H1 (cell line): ENCODE results near the gene POTEF. TPM values are rescaled to one million over a fixed set of nuclear protein-coding genes. Genes with fewer than 3 reads are reported as not detected.

Source experiments
- CTCF ChIA-PET: fragments of 300-600 bp; sonication (Branson Sonifier 250); formaldehyde crosslinking; loops from one replicate; lab custom pipeline; 2021; ENCODE audit not compliant: partially characterized antibody; lab: Charles Lee
- POLR2A ChIA-PET: fragments of 300-600 bp; sonication (Branson Sonifier 250); formaldehyde crosslinking; loops from one replicate; lab custom pipeline; 2021; ENCODE audit warnings: inconsistent platforms; ENCODE audit not compliant: partially characterized antibody; lab: Charles Lee
- DNase-seq, 2 experiments: peaks; one replicate each; pipeline versions ENCODE4 v3.0.0 to v3.0.0-alpha.2; 2010 to 2022; ENCODE audit warnings: low spot score in 2 of 2, low read depth in 1 of 2, mixed read lengths in 1 of 2
- FAIRE-seq: peaks from 2 replicates; lab custom pipeline; 2011; peaks lifted over from hg19 to GRCh38; lab: Jason Lieb, UNC
- H2AFZ ChIP-seq: 2 replicates; pipeline ENCODE4 v1.8.1; 2012; ENCODE audit warnings: low read length, inconsistent platforms
- H2AK5ac ChIP-seq: 2 replicates; pipeline ENCODE4 v1.6.1; 2013; ENCODE audit warnings: low read depth, low read length
- H2BK120ac ChIP-seq: replicated peaks from 2 replicates; pipeline ENCODE3; 2013; ENCODE audit warnings: low read depth, low read length, inconsistent platforms
- H2BK12ac ChIP-seq: 2 replicates; pipeline ENCODE4 v1.6.1; 2013; ENCODE audit warnings: low read depth, low read length
- H2BK15ac ChIP-seq: 2 replicates; pipeline ENCODE4 v1.6.1; 2013; ENCODE audit warnings: low read length
- H2BK20ac ChIP-seq: 2 replicates; pipeline ENCODE4 v1.6.1; 2013; ENCODE audit warnings: low read length
- H2BK5ac ChIP-seq: 2 replicates; pipeline ENCODE4 v1.6.1; 2013; ENCODE audit warnings: low read depth, low read length
- H3K14ac ChIP-seq: 2 replicates; pipeline ENCODE4 v1.6.1; 2013; ENCODE audit warnings: inconsistent platforms; ENCODE audit not compliant: insufficient read length
- H3K18ac ChIP-seq: 2 replicates; pipeline ENCODE4 v1.6.1; 2013; ENCODE audit warnings: low read length; ENCODE audit errors: extremely low read depth
- H3K23ac ChIP-seq: 2 replicates; pipeline ENCODE4 v1.6.1; 2013; ENCODE audit warnings: inconsistent platforms; ENCODE audit not compliant: insufficient read length
- H3K23me2 ChIP-seq: 2 replicates; pipeline ENCODE4 v1.6.1; 2013; ENCODE audit warnings: low read depth, low read length
- H3K27ac ChIP-seq: 2 replicates; pipeline ENCODE4 v1.6.1; 2011; ENCODE audit warnings: low read depth, low read length, inconsistent platforms
- H3K27me3 ChIP-seq, 4 experiments: replicated peaks in 1 of 4; 1 replicate in 1 of 4; 2 replicates in 3 of 4; pipeline versions ENCODE4 v1.6.1 to v1.8.1; 2011 to 2013; ENCODE audit warnings: low read length in 3 of 4, mild to moderate bottlenecking in 3 of 4, inconsistent platforms in 2 of 4, mixed read lengths in 2 of 4, moderate library complexity in 1 of 4; ENCODE audit not compliant: control insufficient read depth in 3 of 4, insufficient read depth in 3 of 4; ENCODE audit errors: extremely low read depth in 1 of 4
- H3K36me3 ChIP-seq, 4 experiments: 2 replicates each; pipeline versions ENCODE4 v1.6.1 to v1.8.1; 2011 to 2013; ENCODE audit warnings: mild to moderate bottlenecking in 4 of 4, low read length in 3 of 4, moderate library complexity in 2 of 4, control low read depth in 1 of 4, inconsistent platforms in 1 of 4; ENCODE audit not compliant: insufficient read depth in 4 of 4, control insufficient read depth in 2 of 4
- H3K4ac ChIP-seq: replicated peaks from 2 replicates; pipeline ENCODE3; 2013; ENCODE audit warnings: low read length, low read depth, mixed read lengths, inconsistent platforms; ENCODE audit not compliant: insufficient read length
- H3K4me1 ChIP-seq, 4 experiments: replicated peaks in 1 of 4; 1 replicate in 1 of 4; 2 replicates in 3 of 4; pipeline versions ENCODE4 v1.6.1 to v1.8.1; 2011 to 2013; ENCODE audit warnings: low read length in 3 of 4, inconsistent platforms in 2 of 4, mixed read lengths in 1 of 4; ENCODE audit not compliant: insufficient read depth in 4 of 4, control insufficient read depth in 3 of 4
- H3K4me2 ChIP-seq, 2 experiments: 2 replicates each; pipeline versions ENCODE4 v1.6.1 to v1.8.1; 2011 to 2013; ENCODE audit warnings: low read depth in 2 of 2, low read length in 2 of 2, control low read depth in 1 of 2, inconsistent platforms in 1 of 2, mild to moderate bottlenecking in 1 of 2; ENCODE audit not compliant: insufficient read depth in 1 of 2
- H3K4me3 ChIP-seq, 4 experiments: fragments of 200-600, 300-600 bp in 1 of 4; sonication (generic), shearing (Covaris generic), sonication (Bioruptor Twin) in 1 of 4; 2 replicates each; pipeline versions ENCODE4 v1.5.1 to v1.8.1; 2011 to 2016; ENCODE audit warnings: low read length in 4 of 4, low read depth in 3 of 4, control low read depth in 2 of 4, inconsistent platforms in 2 of 4, mild to moderate bottlenecking in 2 of 4, mixed read lengths in 1 of 4, moderate library complexity in 1 of 4; ENCODE audit not compliant: insufficient read depth in 2 of 4; ENCODE audit errors: extremely low read depth in 1 of 4
- H3K56ac ChIP-seq: replicated peaks from 2 replicates; pipeline ENCODE3; 2013; ENCODE audit warnings: low read depth, mild to moderate bottlenecking, mixed read lengths, low read length, inconsistent platforms; ENCODE audit not compliant: insufficient read length
- H3K79me1 ChIP-seq: 2 replicates; pipeline ENCODE4 v1.6.1; 2013; ENCODE audit warnings: low read depth, low read length, control low read depth
- H3K79me2 ChIP-seq, 2 experiments: 2 replicates each; pipeline versions ENCODE4 v1.6.1 to v1.8.1; 2012 to 2013; ENCODE audit warnings: low read length in 2 of 2, mild to moderate bottlenecking in 2 of 2, inconsistent platforms in 1 of 2; ENCODE audit not compliant: insufficient read depth in 2 of 2, control insufficient read depth in 1 of 2
- H3K9ac ChIP-seq, 4 experiments: replicated peaks in 1 of 4; 1 replicate in 1 of 4; 2 replicates in 3 of 4; pipeline versions ENCODE4 v1.6.1 to v1.8.1; 2011 to 2013; ENCODE audit warnings: low read depth in 3 of 4, low read length in 3 of 4, control low read depth in 2 of 4, mild to moderate bottlenecking in 2 of 4, moderate library complexity in 2 of 4, inconsistent platforms in 1 of 4; ENCODE audit errors: extremely low read depth in 1 of 4
- H3K9me3 ChIP-seq, 2 experiments: 2 replicates each; pipeline versions ENCODE4 v1.6.1 to v1.8.1; 2012 to 2013; ENCODE audit warnings: mild to moderate bottlenecking in 2 of 2, moderate library complexity in 2 of 2, control low read depth in 1 of 2, inconsistent platforms in 1 of 2, low read depth in 1 of 2, low read length in 1 of 2, mixed read lengths in 1 of 2; ENCODE audit not compliant: insufficient read depth in 2 of 2
- H4K20me1 ChIP-seq, 2 experiments: replicated peaks in 1 of 2; 2 replicates each; pipeline versions ENCODE3 to v1.8.1; 2011 to 2013; ENCODE audit warnings: inconsistent platforms in 2 of 2, low read length in 2 of 2, mild to moderate bottlenecking in 1 of 2; ENCODE audit not compliant: insufficient read depth in 2 of 2, control insufficient read depth in 1 of 2
- H4K5ac ChIP-seq: 2 replicates; pipeline ENCODE4 v1.6.1; 2013; ENCODE audit warnings: low read length, low read depth, mixed read lengths, inconsistent platforms; ENCODE audit not compliant: insufficient read length
- H4K8ac ChIP-seq: 2 replicates; pipeline ENCODE4 v1.8.0; 2013; ENCODE audit warnings: mild to moderate bottlenecking, moderate library complexity, low read length, inconsistent platforms; ENCODE audit not compliant: insufficient read depth; ENCODE audit errors: extremely low read depth
- H4K91ac ChIP-seq: replicated peaks from 2 replicates; pipeline ENCODE3; 2013; ENCODE audit warnings: low read length, mixed read lengths, inconsistent platforms; ENCODE audit not compliant: insufficient read length
- SIRT6 ChIP-seq: IDR thresholded peaks from one replicate; pipeline ENCODE4 v1.7.1; 2012; ENCODE audit warnings: low read length, inconsistent platforms
- SRF ChIP-seq: IDR thresholded peaks from 2 replicates; pipeline ENCODE4 v1.6.1; 2011; ENCODE audit warnings: mild to moderate bottlenecking, low read depth, low read length, moderate library complexity
- WGBS, 2 experiments: shearing (Covaris generic) in 1 of 2; methylation state at CpG; one replicate each; pipeline versions ENCODE4 v1.1.6 to v1.1.7; 2013 to 2015; ENCODE audit warnings: low lambda C conversion rate in 2 of 2, mixed read lengths in 2 of 2, inconsistent platforms in 1 of 2, low coverage in 1 of 2, missing lambda C conversion rate in 1 of 2; ENCODE audit not compliant: insufficient replicate concordance in 2 of 2, insufficient coverage in 1 of 2, insufficient read length in 1 of 2; ENCODE audit errors: extremely low coverage in 1 of 2, missing lambda C conversion rate in 1 of 2; 5-methylcytosine and 5-hydroxymethylcytosine counted together
- polyA plus RNA-seq, 7 experiments: library from polyadenylated mRNA; depleted of rRNA in 3 of 7; stranded (reverse) in 5 of 7; unstranded in 2 of 7; fragments of >200 nt in 5 of 7; fragments of 200-250 nt in 2 of 7; gene quantifications; 1 replicate in 5 of 7; 2 replicates in 1 of 7; 4 replicates in 1 of 7; pipeline versions ENCODE4 v1.2.1 to v1.2.3, GENCODE V29; 2011 to 2013; ENCODE audit warnings: missing spikeins in 2 of 7, mixed read lengths in 2 of 7
- total RNA-seq: library from RNA; stranded (reverse); fragmentation: NEBNext Ultra II Directional; extraction: Animal tissue kit (Norgen Biotek cat#: 25700); gene quantifications from 2 replicates; pipeline ENCODE4 v1.2.1, GENCODE V29; 2021

POTEF gene
- total and polyA plus RNA-seq, 2 of the 8 experiments (the other 6 are each of a cell fraction or from before 2014, with no cell fraction given), result 0.24 to 0.36 TPM

- H3K23me2 ChIP-seq, result no peaks in the 10 kb centered on the region
- no peak overlapping the region for H3K23ac ChIP-seq
- FAIRE-seq, result no peak
- ChIA-PET CTCF (no interaction called here), POLR2A (no interaction called here)
- H3K9ac ChIP-seq, result no peak overlapping the region
- no peak overlapping the region for H2BK20ac ChIP-seq
- H3K4me3 ChIP-seq, result no peak overlapping the region
- no peak overlapping the region for H2AK5ac ChIP-seq
- no peak overlapping the region for H4K8ac ChIP-seq
- no peak overlapping the region for H2BK120ac ChIP-seq
- H4K20me1 ChIP-seq, result no peaks in the 10 kb centered on the region
- H3K18ac ChIP-seq, result no peak overlapping the region
- no peak overlapping the region for H2BK15ac ChIP-seq
- H4K91ac ChIP-seq, result no peak overlapping the region
- no peaks in the 10 kb centered on the region for H3K79me1 ChIP-seq
- H3K27ac ChIP-seq, result no peak overlapping the region
- H3K27me3 ChIP-seq, result no peaks in the 10 kb centered on the region
- no peaks in the 10 kb centered on the region for H3K9me3 ChIP-seq
- no peaks in the 10 kb centered on the region for H3K4me1 ChIP-seq
- no peak overlapping the region for H3K4me2 ChIP-seq
- H4K5ac ChIP-seq, result no peak overlapping the region
- 95% methylated on average over 12 of the region's 15 CpGs; no CpG with 5 or more reads in 1 of the 2 experiments for WGBS, 2 experiments
- H2AFZ ChIP-seq, result no peak overlapping the region
- H3K14ac ChIP-seq, result no peak overlapping the region
- H3K36me3 ChIP-seq, result no peaks in the 10 kb centered on the region
- no peaks in the 10 kb centered on the region; a peak in 1 of 4 replicates for H3K79me2 ChIP-seq
- no peak overlapping the region for H2BK12ac ChIP-seq
- H2BK5ac ChIP-seq, result no peak overlapping the region
- no peak overlapping the region for H3K56ac ChIP-seq
- no peak overlapping the region for H3K4ac ChIP-seq
- DNase-seq, result peak in 1 of 2 experiments; percentile 28
- no peak for TF ChIP-seq SRF
- no peak for TF ChIP-seq SIRT6
Measured at GRCh38 chr2:130135692-130136541, 6.9 kb upstream of the POTEF start.
